Chondrocyte (in vitro differentiated cells): ENCODE results near the gene PLXNA2. TPM values are rescaled to one million over a fixed set of nuclear protein-coding genes. Genes with fewer than 3 reads are reported as not detected.

Source experiments
- DNase-seq: peaks from one replicate; pipeline ENCODE4 v3.0.0; 2021; ENCODE audit warnings: mixed read lengths, low spot score
- H3K27ac Mint-ChIP-seq: one replicate; pipeline ENCODE4 v1.8.0; 2021; ENCODE audit warnings: mild to moderate bottlenecking, moderate library complexity, mixed read lengths; ENCODE audit not compliant: unreplicated experiment
- H3K27me3 Mint-ChIP-seq: 2 replicates; pipeline ENCODE4 v1.8.0; 2021; ENCODE audit warnings: low read depth, mixed read lengths
- H3K36me3 Mint-ChIP-seq: 2 replicates; pipeline ENCODE4 v1.8.0; 2021; ENCODE audit warnings: low read depth, mixed read lengths
- H3K4me1 Mint-ChIP-seq: 2 replicates; pipeline ENCODE4 v1.8.0; 2021; ENCODE audit warnings: low read depth, mild to moderate bottlenecking, mixed read lengths
- H3K4me3 Mint-ChIP-seq: one replicate; pipeline ENCODE4 v1.8.0; 2021; ENCODE audit warnings: mild to moderate bottlenecking, moderate library complexity, mixed read lengths; ENCODE audit not compliant: unreplicated experiment
- H3K9me3 Mint-ChIP-seq: 2 replicates; pipeline ENCODE4 v1.8.0; 2021; ENCODE audit warnings: low read depth, mixed read lengths
- total RNA-seq: library from RNA; stranded (reverse); gene quantifications from 3 replicates; pipeline ENCODE4 v1.2.1, GENCODE V29; 2021
- TF ChIP-seq, protein P1 (sequence below): fragments of 200-600 bp; sonication (generic); IDR thresholded peaks from 2 replicates; pipeline ENCODE4 v1.5.0; 2021; ENCODE audit warnings: antibody characterized with exemption, mild to moderate bottlenecking, moderate library complexity

The PLXNA2 gene
- total RNA-seq, 1 donor from 2014 or later = 22.0 TPM

DNA sequence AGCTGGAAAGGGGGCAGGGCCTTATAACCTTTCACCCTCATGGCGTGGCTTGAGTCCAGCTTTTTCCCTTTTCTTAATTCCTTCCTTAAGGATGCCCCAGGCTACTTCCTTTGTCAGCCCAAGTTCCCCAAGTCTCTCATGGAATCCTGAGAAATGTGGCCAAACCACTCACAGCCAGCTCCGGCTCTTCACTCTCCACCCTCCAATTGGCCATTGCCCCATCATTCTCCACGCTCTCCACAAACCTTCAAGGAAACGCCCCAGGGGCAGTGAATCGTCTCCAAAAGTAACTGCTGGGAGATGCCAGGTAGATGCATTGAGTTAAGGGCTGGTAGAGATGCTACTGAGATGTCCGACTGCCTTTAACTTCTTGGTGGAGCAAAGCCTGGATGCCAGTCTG is 219.8 kb downstream of the PLXNA2 start:
- H3K27me3 Mint-ChIP-seq = no peaks in the 10 kb centered on the region
- no peak for DNase-seq
- no peaks in the 10 kb centered on the region for H3K9me3 Mint-ChIP-seq
- no peak overlapping the region for H3K4me3 Mint-ChIP-seq
- no peak overlapping the region for H3K27ac Mint-ChIP-seq
- TF ChIP-seq, protein P1, sequence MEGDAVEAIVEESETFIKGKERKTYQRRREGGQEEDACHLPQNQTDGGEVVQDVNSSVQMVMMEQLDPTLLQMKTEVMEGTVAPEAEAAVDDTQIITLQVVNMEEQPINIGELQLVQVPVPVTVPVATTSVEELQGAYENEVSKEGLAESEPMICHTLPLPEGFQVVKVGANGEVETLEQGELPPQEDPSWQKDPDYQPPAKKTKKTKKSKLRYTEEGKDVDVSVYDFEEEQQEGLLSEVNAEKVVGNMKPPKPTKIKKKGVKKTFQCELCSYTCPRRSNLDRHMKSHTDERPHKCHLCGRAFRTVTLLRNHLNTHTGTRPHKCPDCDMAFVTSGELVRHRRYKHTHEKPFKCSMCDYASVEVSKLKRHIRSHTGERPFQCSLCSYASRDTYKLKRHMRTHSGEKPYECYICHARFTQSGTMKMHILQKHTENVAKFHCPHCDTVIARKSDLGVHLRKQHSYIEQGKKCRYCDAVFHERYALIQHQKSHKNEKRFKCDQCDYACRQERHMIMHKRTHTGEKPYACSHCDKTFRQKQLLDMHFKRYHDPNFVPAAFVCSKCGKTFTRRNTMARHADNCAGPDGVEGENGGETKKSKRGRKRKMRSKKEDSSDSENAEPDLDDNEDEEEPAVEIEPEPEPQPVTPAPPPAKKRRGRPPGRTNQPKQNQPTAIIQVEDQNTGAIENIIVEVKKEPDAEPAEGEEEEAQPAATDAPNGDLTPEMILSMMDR = no peak
- H3K36me3 Mint-ChIP-seq = peaks cover 13% of the 10 kb centered on the region
- H3K4me1 Mint-ChIP-seq = peaks cover 16% of the 10 kb centered on the region

DNA sequence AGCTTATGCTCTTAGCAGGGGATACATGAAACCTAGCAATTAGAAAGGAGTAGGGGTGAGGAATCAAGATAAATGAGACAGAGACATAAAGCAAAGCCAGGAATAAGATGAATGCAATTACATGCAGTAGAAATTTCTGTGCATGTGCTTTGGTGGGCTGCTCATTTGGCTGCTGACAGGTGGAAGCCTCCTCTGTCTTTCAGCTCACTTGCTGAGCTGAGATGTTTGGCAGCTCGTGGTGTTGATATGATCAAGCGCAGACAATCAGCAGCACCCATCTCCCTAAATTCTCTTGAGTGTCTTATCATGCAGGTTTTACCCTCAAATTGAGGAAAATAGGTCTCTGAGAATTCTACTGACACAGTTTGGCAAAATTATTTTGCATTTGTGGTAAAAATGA is 224.9 kb downstream of the PLXNA2 start:
- Mint-ChIP-seq H3K4me3 (no peak overlapping the region), H3K27me3 (peaks cover 5% of the 10 kb centered on the region), H3K9me3 (no peaks in the 10 kb centered on the region), H3K4me1 (peaks cover 11% of the 10 kb centered on the region), H3K27ac (no peak overlapping the region), H3K36me3 (no peaks in the 10 kb centered on the region)
- DNase-seq = no peak
- TF ChIP-seq, protein P1 = no peak

- H3K4me3 Mint-ChIP-seq = no peak overlapping the region
- DNase-seq = no peak
- H3K27me3 Mint-ChIP-seq = peaks cover 5% of the 10 kb centered on the region
- no peaks in the 10 kb centered on the region for H3K4me1 Mint-ChIP-seq
- no peak overlapping the region for H3K27ac Mint-ChIP-seq
- TF ChIP-seq, protein P1 = no peak
- no peaks in the 10 kb centered on the region for H3K9me3 Mint-ChIP-seq
- no peaks in the 10 kb centered on the region for H3K36me3 Mint-ChIP-seq
These were observed 228.9 kb downstream of the PLXNA2 start for GRCh38 chr1:208015255-208015654.

DNA sequence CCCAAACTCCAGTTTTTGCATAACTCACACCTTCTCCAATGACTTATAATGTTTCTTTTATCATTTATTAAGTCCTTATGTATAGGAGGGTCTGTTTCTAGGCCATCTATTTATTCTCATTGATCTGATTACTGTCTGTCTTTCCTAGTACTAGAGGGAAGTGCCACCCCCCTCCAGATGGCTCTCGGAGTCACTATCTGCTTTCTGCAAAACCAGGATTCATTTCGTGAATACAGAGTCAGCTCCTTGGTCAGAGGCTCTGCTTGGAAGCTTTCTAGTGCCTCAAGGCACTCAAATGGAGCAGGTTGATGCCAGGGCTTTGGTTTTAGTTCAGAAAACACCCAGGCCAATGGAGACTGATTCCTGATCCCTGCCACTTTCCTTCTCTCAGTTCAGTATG is 231.0 kb downstream of the PLXNA2 start:
- no peak for DNase-seq
- no peaks in the 10 kb centered on the region for H3K36me3 Mint-ChIP-seq
- peaks cover 2% of the 10 kb centered on the region for H3K27me3 Mint-ChIP-seq
- peaks cover 4% of the 10 kb centered on the region for H3K4me1 Mint-ChIP-seq
- no peaks in the 10 kb centered on the region for H3K9me3 Mint-ChIP-seq
- TF ChIP-seq, protein P1 = no peak
- H3K27ac Mint-ChIP-seq = no peak overlapping the region
- no peak overlapping the region for H3K4me3 Mint-ChIP-seq

DNA sequence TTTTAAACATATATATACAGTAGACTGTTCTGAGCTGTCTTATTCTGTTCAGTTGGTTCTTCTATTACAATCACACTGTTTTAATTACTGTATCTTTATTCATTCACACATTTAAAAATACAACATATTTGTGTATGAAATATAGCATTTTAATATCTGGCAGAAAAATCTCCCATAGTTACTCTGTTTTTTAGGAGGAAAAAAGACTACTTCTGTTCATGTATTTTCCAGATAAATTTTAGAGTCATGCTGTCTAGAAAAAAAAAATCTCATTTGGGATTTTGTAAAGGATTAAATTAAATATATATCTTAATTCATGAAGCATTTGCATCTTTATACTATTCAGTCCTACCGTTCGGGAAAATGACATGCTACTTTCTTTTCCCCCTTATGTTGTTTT is 231.5 kb downstream of the PLXNA2 start:
- Mint-ChIP-seq H3K36me3 (no peaks in the 10 kb centered on the region), H3K4me3 (no peak overlapping the region), H3K4me1 (peaks cover 8% of the 10 kb centered on the region), H3K27ac (no peak overlapping the region), H3K27me3 (peaks cover 2% of the 10 kb centered on the region), H3K9me3 (no peaks in the 10 kb centered on the region)
- DNase-seq = no peak
- TF ChIP-seq, protein P1 = no peak
